ENCODE results near the gene CNIH1. TPM values are rescaled to one million over a fixed set of nuclear protein-coding genes. Genes with fewer than 3 reads are reported as not detected.

Gene CNIH1
- total RNA-seq, 4 donors from 2014 or later: 52.3 to 144 (median 103) TPM

- Histone ChIP-seq H3K27ac (replicated peaks in 1 of 4) (no peak overlapping the region), H3K36me3 (peaks cover 0 to 21% (median 2%) of the 10 kb centered on the region in 4 donors), H3K4me1 (peaks cover 0 to 27% (median 18%) of the 10 kb centered on the region in 4 donors), H3K4me3 (no peak overlapping the region), H3K27me3 (no peaks in the 10 kb centered on the region), H3K9me3 (peaks cover 0 to 8% (median 2%) of the 10 kb centered on the region in 4 donors)
- TF ChIP-seq CTCF (IDR thresholded peaks at IDR 0.05): no peak
- no peak for TF ChIP-seq POLR2A (IDR thresholded peaks at IDR 0.05; ENCODE audit: low read depth)
- 88% methylated on average over 4 of the region's 4 CpGs for WGBS
- DNase-seq (ENCODE audit: extremely low spot score): no peak
- intact Hi-C loops (cut with DNase I): no loop called here
Observed at GRCh38 chr14:54472315-54472714, 31.1 kb upstream of the CNIH1 start.

DNA sequence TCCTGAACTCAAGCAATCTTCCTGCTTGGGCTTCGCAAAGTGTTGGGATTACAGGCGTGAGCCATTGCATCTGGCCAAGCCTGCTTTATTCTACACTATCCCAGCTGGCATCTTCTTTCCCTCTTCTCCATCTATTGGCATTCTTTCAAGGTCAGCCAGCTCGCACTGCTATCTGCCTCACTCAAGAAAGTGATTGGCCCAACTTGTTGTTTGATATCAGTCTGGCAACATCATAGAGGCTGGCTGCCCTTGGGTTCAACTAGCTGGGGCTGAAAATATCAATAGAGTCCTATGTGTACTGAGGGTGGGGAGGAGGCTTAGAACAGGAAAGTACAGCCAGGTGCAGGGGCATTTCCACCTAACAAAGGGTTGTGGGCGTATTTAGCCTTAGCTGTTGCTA lies 30.5 kb upstream of the CNIH1 start:
- Histone ChIP-seq H3K4me1 (peaks cover 0 to 25% (median 18%) of the 10 kb centered on the region in 4 donors), H3K27me3 (no peaks in the 10 kb centered on the region), H3K36me3 (peaks cover 0 to 19% (median 0%) of the 10 kb centered on the region in 4 donors), H3K4me3 (no peak overlapping the region), H3K9me3 (peaks cover 0 to 13% (median 4%) of the 10 kb centered on the region in 4 donors), H3K27ac (replicated peaks in 1 of 4) (no peak overlapping the region)
- intact Hi-C loops (cut with DNase I): no loop called here
- no peak for DNase-seq (ENCODE audit: extremely low spot score)
- WGBS: 88% methylated on average over 4 of the region's 4 CpGs
- TF ChIP-seq POLR2A (IDR thresholded peaks at IDR 0.05; ENCODE audit: low read depth): no peak
- TF ChIP-seq POLR2AphosphoS5 (IDR thresholded peaks at IDR 0.05): no peak
- no peak for TF ChIP-seq EP300 (IDR thresholded peaks at IDR 0.05)

- intact Hi-C loops (cut with DNase I): no loop called here
- peaks cover 0 to 19% (median 0%) of the 10 kb centered on the region in 4 donors for H3K36me3 ChIP-seq
- no peak overlapping the region for H3K27ac ChIP-seq (replicated peaks in 1 of 4)
- TF ChIP-seq POLR2AphosphoS5 (IDR thresholded peaks at IDR 0.05): no peak
- no peak for TF ChIP-seq EP300 (IDR thresholded peaks at IDR 0.05)
- TF ChIP-seq POLR2A (IDR thresholded peaks at IDR 0.05; ENCODE audit: low read depth): no peak
- no peak for TF ChIP-seq CTCF (IDR thresholded peaks at IDR 0.05)
- WGBS: 98% methylated on average over 4 of the region's 4 CpGs
- DNase-seq (ENCODE audit: extremely low spot score): no peak
- no peaks in the 10 kb centered on the region for H3K27me3 ChIP-seq
- H3K9me3 ChIP-seq: peaks cover 0 to 13% (median 4%) of the 10 kb centered on the region in 4 donors
- peaks cover 0 to 16% (median 13%) of the 10 kb centered on the region in 4 donors for H3K4me1 ChIP-seq
- no peak overlapping the region for H3K4me3 ChIP-seq
Observed at GRCh38 chr14:54470701-54471100, 29.5 kb upstream of the CNIH1 start.

DNA sequence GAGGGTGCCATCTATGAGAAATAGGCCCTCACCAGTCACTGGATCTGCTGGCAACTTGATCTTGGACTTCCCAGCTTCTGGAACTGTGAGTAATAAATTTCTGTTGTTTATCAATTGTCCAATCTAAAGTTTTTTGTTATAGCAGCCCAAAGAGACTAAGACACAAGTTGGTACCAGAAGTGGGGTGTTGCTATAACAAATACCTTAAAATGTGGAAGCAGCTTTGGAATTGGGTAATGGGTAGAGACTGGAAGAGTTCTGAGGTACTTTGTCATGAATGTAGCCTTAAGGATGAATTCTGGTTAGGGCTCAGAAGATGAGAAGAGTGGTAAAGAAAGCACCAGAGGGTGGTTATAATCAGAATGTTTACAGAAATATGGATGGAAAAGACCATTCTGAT lies 26.1 kb upstream of the CNIH1 start:
- H3K4me1 ChIP-seq: no peaks in the 10 kb centered on the region
- H3K9me3 ChIP-seq: peaks cover 0 to 13% (median 4%) of the 10 kb centered on the region in 4 donors
- peaks cover 0 to 10% (median 0%) of the 10 kb centered on the region in 4 donors for H3K36me3 ChIP-seq
- no peak overlapping the region for H3K4me3 ChIP-seq
- H3K27me3 ChIP-seq: no peaks in the 10 kb centered on the region
- intact Hi-C loops (cut with DNase I): no loop called here
- TF ChIP-seq EP300 (IDR thresholded peaks at IDR 0.05): no peak
- no peak for TF ChIP-seq POLR2A (IDR thresholded peaks at IDR 0.05; ENCODE audit: low read depth)
- no peak for TF ChIP-seq POLR2AphosphoS5 (IDR thresholded peaks at IDR 0.05)
- TF ChIP-seq CTCF (IDR thresholded peaks at IDR 0.05): no peak
- H3K27ac ChIP-seq (replicated peaks in 1 of 4): no peak overlapping the region
- DNase-seq (ENCODE audit: extremely low spot score): no peak

DNA sequence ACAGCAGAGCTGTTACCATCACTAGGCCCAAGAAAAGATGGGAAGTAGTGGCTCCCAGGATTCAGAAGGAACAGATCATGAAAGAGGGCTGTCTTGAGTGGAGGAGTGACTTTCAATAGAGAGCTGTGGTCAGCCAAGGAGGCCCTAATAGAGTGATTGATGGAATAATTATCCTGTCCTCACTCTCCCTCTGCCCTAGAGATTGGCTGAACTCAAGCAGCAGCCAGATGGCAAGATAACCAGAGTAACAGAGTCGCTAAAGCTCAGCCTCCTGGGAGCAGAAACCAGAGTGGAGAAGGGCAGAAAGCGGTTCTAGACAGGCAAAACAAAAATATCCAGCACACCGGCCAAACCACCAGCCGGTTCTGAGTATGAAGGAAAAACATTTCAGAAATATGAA lies 24.5 kb upstream of the CNIH1 start:
- no peak overlapping the region for H3K4me3 ChIP-seq
- TF ChIP-seq CTCF (IDR thresholded peaks at IDR 0.05) (no peak), POLR2A (IDR thresholded peaks at IDR 0.05; ENCODE audit: low read depth) (no peak), POLR2AphosphoS5 (IDR thresholded peaks at IDR 0.05) (no peak), EP300 (IDR thresholded peaks at IDR 0.05) (no peak)
- peaks cover 0 to 1% (median 0%) of the 10 kb centered on the region in 4 donors for H3K36me3 ChIP-seq
- H3K27me3 ChIP-seq: no peaks in the 10 kb centered on the region
- H3K9me3 ChIP-seq: peaks cover 0 to 13% (median 4%) of the 10 kb centered on the region in 4 donors
- H3K4me1 ChIP-seq: no peaks in the 10 kb centered on the region
- DNase-seq (ENCODE audit: extremely low spot score): no peak
- H3K27ac ChIP-seq (replicated peaks in 1 of 4): no peak overlapping the region
- 74% methylated on average over 4 of the region's 4 CpGs for WGBS
- intact Hi-C loops (cut with DNase I): no loop called here
